WI38 (cell line): Measurements from ENCODE around the gene PTCHD1.

Experiments used
- H3K4me3 ChIP-seq: 2 replicates; pipeline ENCODE4 v1.5.1; 2011; ENCODE audit warnings: low read depth, mild to moderate bottlenecking, control low read depth, low read length
- CTCF ChIP-seq: IDR thresholded peaks from 2 replicates; pipeline ENCODE4 v1.5.1; 2012; ENCODE audit warnings: low read depth, mild to moderate bottlenecking, control low read depth, low read length

Gene PTCHD1

GRCh38 chrX:23364416-23364815 lies 29.8 kb downstream of the PTCHD1 start:
- TF ChIP-seq CTCF, result no peak
- no peak overlapping the region for H3K4me3 ChIP-seq

GRCh38 chrX:23365541-23365940 lies 30.9 kb downstream of the PTCHD1 start:
- TF ChIP-seq CTCF, result no peak
- H3K4me3 ChIP-seq, result no peak overlapping the region

GRCh38 chrX:23366914-23367313 lies 32.3 kb downstream of the PTCHD1 start:
- no peak for TF ChIP-seq CTCF
- no peak overlapping the region for H3K4me3 ChIP-seq

GRCh38 chrX:23369027-23369426 lies 34.4 kb downstream of the PTCHD1 start:
- no peak for TF ChIP-seq CTCF
- no peak overlapping the region for H3K4me3 ChIP-seq

GRCh38 chrX:23372220-23372902 lies 37.7 kb downstream of the PTCHD1 start:
- TF ChIP-seq CTCF, result no peak

GRCh38 chrX:23373129-23373804 lies 38.6 kb downstream of the PTCHD1 start:
- H3K4me3 ChIP-seq, result no peak overlapping the region
- no peak for TF ChIP-seq CTCF

More at GRCh38 chrX:23372220-23372902, 37.7 kb downstream of the PTCHD1 start:
- H3K4me3 ChIP-seq, result no peak overlapping the region

GRCh38 chrX:23374291-23374690 lies 39.6 kb downstream of the PTCHD1 start:
- no peak for TF ChIP-seq CTCF

More at GRCh38 chrX:23374291-23374690, 39.6 kb downstream of the PTCHD1 start:
- no peak overlapping the region for H3K4me3 ChIP-seq
